Fibroblast of mammary gland (primary cell): Measurements from ENCODE around the gene ANO4.
"Not testable (repeated sequence)": the region's sequence is repeated elsewhere in the genome, so short reads cannot be mapped to it uniquely, and the experiment has no call there.

Source experiments
- DNase-seq: peaks from one replicate; pipeline ENCODE4 v3.0.0-alpha.2; 2010; ENCODE audit warnings: low read depth
- H3K4me3 ChIP-seq: 2 replicates; pipeline ENCODE4 v1.5.1; 2011; ENCODE audit warnings: low read depth, mild to moderate bottlenecking, low read length, moderate library complexity; ENCODE audit not compliant: control insufficient read depth
- TF ChIP-seq, protein P1 (sequence below): conservative IDR thresholded peaks from 2 replicates; pipeline ENCODE4 v1.5.1; 2011; ENCODE audit warnings: low read depth, low read length, inconsistent platforms; ENCODE audit not compliant: control insufficient read depth, insufficient read depth

ANO4 gene

DNA sequence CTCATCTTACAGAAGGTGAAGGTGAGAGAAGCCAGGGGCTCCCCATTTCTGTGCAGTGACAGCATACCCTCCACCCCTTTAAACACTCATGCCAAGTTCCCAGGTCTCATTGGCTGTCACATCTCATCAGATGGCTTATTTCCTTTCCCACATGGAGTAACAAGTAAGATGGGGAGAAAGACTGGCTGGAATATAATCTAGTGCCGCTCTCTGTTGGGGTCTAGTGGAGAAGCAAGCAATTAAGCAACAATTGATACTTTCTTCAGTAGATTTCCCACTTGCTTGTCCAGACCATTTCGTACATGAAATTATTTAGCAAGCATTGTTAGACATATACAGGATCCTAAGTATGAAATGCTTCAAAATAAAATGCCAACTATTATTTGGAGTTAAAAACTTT, 323.3 kb downstream of the ANO4 start:
- TF ChIP-seq, protein P1, sequence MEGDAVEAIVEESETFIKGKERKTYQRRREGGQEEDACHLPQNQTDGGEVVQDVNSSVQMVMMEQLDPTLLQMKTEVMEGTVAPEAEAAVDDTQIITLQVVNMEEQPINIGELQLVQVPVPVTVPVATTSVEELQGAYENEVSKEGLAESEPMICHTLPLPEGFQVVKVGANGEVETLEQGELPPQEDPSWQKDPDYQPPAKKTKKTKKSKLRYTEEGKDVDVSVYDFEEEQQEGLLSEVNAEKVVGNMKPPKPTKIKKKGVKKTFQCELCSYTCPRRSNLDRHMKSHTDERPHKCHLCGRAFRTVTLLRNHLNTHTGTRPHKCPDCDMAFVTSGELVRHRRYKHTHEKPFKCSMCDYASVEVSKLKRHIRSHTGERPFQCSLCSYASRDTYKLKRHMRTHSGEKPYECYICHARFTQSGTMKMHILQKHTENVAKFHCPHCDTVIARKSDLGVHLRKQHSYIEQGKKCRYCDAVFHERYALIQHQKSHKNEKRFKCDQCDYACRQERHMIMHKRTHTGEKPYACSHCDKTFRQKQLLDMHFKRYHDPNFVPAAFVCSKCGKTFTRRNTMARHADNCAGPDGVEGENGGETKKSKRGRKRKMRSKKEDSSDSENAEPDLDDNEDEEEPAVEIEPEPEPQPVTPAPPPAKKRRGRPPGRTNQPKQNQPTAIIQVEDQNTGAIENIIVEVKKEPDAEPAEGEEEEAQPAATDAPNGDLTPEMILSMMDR, result no peak
- H3K4me3 ChIP-seq, result no peak overlapping the region
- DNase-seq, result no peak

DNA sequence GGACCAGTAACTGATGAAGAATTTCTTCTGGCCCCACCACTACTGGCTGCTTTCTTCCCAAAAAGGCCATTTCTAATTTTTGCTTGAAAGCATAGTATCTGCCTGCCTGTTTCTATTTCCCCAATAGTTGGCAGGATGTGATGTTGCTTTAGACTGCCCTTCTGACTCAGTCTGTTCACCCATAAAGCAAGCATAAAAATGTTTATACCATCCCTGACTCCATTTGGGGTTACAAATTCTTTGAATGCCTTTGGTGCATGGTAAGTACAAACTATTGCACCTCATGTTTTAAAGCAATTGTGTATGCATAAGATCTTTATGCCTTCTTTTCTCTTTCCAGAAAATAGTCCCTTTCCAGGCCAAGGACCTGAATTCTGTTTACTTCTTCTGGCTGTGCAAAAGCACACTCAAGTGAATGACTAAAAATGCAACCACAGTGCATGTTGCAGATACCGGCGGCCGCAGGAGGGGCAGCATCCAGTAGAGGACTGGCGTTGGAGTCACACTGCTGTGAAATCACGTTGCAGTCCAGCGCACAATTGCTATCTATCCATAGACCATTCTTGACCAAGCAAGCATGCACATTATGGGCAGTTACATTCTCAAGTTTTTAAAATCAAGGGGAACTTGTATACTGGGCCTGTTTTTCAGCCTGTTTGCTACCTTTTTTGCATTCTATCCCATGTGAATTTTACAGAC, 333.1 kb downstream of the ANO4 start:
- TF ChIP-seq, protein P1, result no peak
- no peak overlapping the region for H3K4me3 ChIP-seq
- DNase-seq, result peak; percentile 14

DNA sequence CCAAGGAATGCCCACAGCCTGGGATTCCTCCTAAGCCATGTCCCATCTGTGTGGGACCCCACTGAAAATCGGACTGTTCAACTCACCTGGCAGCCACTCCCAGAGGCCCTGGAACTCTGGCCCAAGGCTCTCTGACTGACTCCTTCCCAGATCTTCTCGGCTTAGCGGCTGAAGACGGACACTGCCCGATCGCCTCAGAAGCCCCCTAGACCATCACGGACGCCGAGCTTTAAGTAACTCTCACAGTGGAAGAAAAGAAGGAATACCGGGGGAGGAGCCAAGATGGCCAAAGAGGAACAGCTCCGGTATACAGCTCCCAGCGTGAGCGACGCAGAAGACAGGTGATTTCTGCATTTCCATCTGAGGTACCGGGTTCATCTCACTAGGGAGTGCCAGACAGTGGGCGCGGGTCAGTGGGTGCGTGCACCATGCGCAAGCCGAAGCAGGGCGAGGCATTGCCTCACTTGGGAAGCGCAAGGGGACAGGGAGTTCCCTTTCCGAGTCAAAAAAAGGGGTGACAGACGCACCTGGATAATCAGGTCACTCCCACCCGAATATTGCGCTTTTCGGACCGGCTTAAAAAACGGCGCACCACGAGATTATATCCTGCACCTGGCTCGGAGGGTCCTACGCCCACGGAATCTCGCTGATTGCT, 351.3 kb downstream of the ANO4 start:
- H3K4me3 ChIP-seq, result not testable (repeated sequence)

DNA sequence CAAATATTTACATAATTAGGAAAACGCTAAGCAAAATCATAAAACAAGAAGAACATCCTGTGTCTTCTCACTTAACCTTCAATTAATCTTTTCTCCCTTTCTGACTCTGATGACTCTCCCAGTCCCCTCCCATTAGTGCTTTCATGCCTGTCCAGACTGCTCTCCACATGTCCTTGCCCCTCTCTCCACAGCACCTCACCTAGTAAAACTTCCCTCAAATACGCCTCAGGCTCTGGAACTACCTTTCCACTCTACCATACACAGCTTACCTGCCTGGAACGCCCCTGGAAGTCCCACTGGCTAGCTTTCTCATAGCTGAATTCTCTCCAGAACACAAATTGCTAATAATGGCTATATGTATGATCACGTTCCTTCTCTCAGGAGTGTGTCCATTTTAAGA, 370.7 kb downstream of the ANO4 start:
- H3K4me3 ChIP-seq, result no peak overlapping the region
- TF ChIP-seq, protein P1, result no peak
- no peak for DNase-seq

More for the DNA sequence above, 351.3 kb downstream of the ANO4 start:
- not testable (repeated sequence) for DNase-seq

DNA sequence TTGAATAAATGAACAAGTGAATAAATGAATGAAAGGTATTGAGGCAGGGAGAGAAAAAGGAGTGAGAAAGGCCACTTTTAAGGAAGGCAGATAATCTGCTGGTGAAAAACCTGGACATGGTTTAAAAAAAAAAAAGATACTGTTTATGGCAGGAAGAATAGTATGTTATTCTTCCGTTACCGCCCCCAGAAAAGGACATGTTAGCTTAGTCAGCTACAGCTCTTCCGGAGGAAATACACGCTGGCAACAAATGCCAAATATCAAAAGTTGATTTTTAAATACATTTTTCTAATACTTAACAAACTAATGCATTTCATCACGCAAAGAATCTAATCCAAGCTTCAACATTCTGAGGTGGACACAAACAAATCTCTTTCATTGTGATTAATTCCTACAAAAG, 372.3 kb downstream of the ANO4 start:
- TF ChIP-seq, protein P1, result no peak
- H3K4me3 ChIP-seq, result no peak overlapping the region
- DNase-seq, result no peak

DNA sequence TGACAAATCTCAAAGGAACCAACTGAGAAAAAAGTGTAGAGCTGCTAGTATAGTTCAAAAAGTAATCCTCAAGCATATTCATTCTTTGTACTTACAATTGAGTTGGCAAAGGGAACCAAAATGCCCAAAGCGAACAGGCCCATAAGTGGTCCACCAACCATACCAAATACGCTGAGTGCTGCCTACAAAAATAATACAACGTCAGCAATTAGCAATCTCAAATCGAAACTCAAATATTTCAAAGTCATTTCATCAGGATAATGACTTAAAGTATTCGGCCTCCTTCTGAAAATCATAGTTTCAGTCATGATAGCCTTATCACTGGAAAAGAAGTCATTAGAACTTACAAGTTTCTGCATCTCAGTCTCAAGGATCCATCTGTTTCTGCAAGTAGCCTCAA, 373.4 kb downstream of the ANO4 start:
- H3K4me3 ChIP-seq, result no peak overlapping the region
- DNase-seq, result no peak
- TF ChIP-seq, protein P1, result no peak

DNA sequence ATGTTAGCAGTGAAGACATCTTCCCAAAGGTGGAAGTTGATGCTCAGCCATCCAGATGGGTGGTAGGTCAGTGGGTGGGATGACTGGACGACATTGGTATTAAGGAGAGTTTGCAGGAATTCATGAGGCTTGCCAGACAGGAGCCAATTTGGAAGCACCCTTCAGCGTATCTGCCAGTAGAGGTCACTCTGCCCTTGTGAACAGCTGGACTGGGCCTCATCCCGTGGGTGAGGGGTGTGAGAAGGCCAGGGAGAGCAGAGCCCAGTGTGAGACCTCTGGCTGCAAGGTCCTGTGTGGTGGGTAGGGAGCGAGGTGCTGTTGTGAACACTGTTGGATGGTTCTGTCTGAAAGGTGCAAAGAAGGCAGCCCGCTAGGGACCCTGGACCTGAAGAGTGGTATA, 377.7 kb downstream of the ANO4 start:
- DNase-seq, result peak; percentile 43
- TF ChIP-seq, protein P1, result peak; percentile 33
- no peak overlapping the region for H3K4me3 ChIP-seq
